ENCODE data around the gene ZNF761.

- no peak for TF ChIP-seq CTCF (IDR thresholded peaks at IDR 0.05; ENCODE audit: low read length)
- TF ChIP-seq EZH2 (optimal IDR thresholded peaks at IDR 0.05; ENCODE audit: low read depth, low read length): no peak
Observed at GRCh38 chr19:53396525-53396868, 35.3 kb upstream of the ZNF761 start.
